Vagina (tissue), 2 donors: Measurements from ENCODE around the gene HOOK2. TPM values are rescaled to one million over a fixed set of nuclear protein-coding genes. Genes with fewer than 3 reads are reported as not detected.
"Not testable (repeated sequence)": the region's sequence is repeated elsewhere in the genome, so short reads cannot be mapped to it uniquely, and the experiment has no call there.

Source experiments
- DNase-seq, 2 donors: peaks; one replicate each; pipeline ENCODE4 v3.0.0-alpha.2; 2017; ENCODE audit errors: extremely low spot score in 2 of 2
- H3K27ac ChIP-seq: fragments of 200-600 bp; sonication (generic); one replicate; pipeline ENCODE4 v1.5.1; 2019
- H3K27me3 ChIP-seq: fragments of 200-600 bp; sonication (generic); one replicate; pipeline ENCODE4 v1.5.1; 2019
- H3K36me3 ChIP-seq, 2 donors: fragments of 200-600 bp; sonication (generic); one replicate each; pipeline ENCODE4 v1.5.1; 2017 to 2019
- H3K4me1 ChIP-seq: fragments of 200-600 bp; sonication (generic); one replicate; pipeline ENCODE4 v1.5.1; 2019
- H3K4me3 ChIP-seq, 2 donors: fragments of 200-600 bp; sonication (generic); 1 replicate in 1 of 2; 2 replicates in 1 of 2; pipeline ENCODE4 v1.5.1; 2016 to 2019
- H3K9me3 ChIP-seq: fragments of 200-600 bp; sonication (generic); one replicate; pipeline ENCODE4 v1.5.1; 2019
- POLR2A ChIP-seq, 2 donors: fragments of 450-650 bp; IDR thresholded peaks; one replicate each; pipeline ENCODE4 v1.6.1; 2017; ENCODE audit warnings: antibody characterized with exemption in 2 of 2, mild to moderate bottlenecking in 2 of 2, moderate library complexity in 2 of 2
- POLR2AphosphoS5 ChIP-seq, 2 donors: sonication (generic); formaldehyde crosslinking; IDR thresholded peaks; one replicate each; pipeline ENCODE4 v1.9.0; 2017; ENCODE audit warnings: antibody characterized with exemption in 2 of 2, mild to moderate bottlenecking in 2 of 2, low read depth in 1 of 2; ENCODE audit not compliant: insufficient read depth in 1 of 2
- intact Hi-C: fragments of 100-400 bp; cut with DNase I; formaldehyde crosslinking; loops from one replicate; pipeline ENCODE4 v1.15.1; 2023
- total RNA-seq: library from RNA; depleted of rRNA; stranded (reverse); fragments of >200 nt; gene quantifications from one replicate; pipeline ENCODE4 v1.2.3, GENCODE V29; 2016
- TF ChIP-seq, protein P1 (sequence below), 3 experiments: fragments of 450-650 bp in 2 of 3; fragments of 200-600 bp in 1 of 3; sonication (generic) in 1 of 3; IDR thresholded peaks; one replicate each; pipeline ENCODE4 v1.5.1; 2017 to 2019; ENCODE audit warnings: antibody characterized with exemption in 3 of 3, mild to moderate bottlenecking in 2 of 3, moderate library complexity in 2 of 3

The HOOK2 gene
- total RNA-seq, 1 donor from 2014 or later: 65.6 TPM

DNA sequence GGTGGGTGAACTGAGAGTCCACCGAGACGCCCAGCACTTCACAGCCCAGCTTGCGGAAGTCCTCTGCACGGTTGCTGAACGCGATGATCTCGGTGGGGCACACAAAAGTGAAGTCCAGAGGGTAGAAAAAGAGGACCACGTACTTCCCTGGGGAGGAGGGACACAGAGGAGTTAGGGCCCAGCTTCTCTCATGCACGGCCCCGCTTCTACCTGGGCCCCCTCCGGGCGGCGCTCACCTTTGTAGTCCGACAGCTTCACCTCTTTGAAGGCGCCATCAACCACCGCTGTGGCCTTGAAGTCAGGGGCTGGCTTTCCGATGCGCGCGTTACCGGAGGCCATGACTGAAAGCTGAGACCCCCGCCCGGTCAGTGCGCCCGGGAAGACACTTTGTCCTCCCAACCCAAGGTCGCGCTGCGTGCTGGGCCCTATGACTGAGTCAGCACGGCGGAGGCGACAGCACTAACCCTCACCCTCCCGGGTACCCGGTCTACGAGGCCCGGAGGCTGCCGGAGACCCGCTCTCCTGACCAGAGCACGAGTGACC lies 25.6 kb upstream of the HOOK2 start:
- no peak for TF ChIP-seq POLR2AphosphoS5 (IDR thresholded peaks at IDR 0.05; ENCODE audit: insufficient read depth in 1 of 2, low read depth in 1 of 2)
- TF ChIP-seq POLR2A (IDR thresholded peaks at IDR 0.05): no peak
- TF ChIP-seq, protein P1, sequence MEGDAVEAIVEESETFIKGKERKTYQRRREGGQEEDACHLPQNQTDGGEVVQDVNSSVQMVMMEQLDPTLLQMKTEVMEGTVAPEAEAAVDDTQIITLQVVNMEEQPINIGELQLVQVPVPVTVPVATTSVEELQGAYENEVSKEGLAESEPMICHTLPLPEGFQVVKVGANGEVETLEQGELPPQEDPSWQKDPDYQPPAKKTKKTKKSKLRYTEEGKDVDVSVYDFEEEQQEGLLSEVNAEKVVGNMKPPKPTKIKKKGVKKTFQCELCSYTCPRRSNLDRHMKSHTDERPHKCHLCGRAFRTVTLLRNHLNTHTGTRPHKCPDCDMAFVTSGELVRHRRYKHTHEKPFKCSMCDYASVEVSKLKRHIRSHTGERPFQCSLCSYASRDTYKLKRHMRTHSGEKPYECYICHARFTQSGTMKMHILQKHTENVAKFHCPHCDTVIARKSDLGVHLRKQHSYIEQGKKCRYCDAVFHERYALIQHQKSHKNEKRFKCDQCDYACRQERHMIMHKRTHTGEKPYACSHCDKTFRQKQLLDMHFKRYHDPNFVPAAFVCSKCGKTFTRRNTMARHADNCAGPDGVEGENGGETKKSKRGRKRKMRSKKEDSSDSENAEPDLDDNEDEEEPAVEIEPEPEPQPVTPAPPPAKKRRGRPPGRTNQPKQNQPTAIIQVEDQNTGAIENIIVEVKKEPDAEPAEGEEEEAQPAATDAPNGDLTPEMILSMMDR (IDR thresholded peaks at IDR 0.05): no peak
- peaks cover 0 to 16% of the 10 kb centered on the region in 2 donors for H3K36me3 ChIP-seq
- H3K9me3 ChIP-seq: no peaks in the 10 kb centered on the region
- intact Hi-C loops: loop anchor here (5.0 kb wide), 1 partner anchor 34 kb away; no protein-coding TSS in a partner anchor
- H3K4me1 ChIP-seq: peaks cover 34% of the 10 kb centered on the region
- H3K27me3 ChIP-seq: no peaks in the 10 kb centered on the region
- H3K4me3 ChIP-seq: peak overlapping the region; percentile 70 to 93
- peak overlapping the region; percentile 78 for H3K27ac ChIP-seq
- DNase-seq: no peak

DNA sequence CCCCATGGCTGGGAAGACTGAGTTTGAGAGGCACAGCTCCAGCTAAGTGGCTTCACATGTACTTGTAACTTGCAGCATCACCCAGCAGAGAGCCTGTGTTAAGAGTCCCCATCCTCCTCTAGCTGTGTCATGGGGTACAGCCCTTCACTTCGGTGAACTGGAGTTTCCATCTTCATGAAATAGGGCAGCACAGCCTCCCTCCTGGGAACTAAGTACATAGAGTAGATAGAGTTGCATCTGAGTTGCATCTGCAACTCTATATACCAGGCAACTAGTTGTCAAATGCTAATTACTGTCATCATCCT lies 25.1 kb upstream of the HOOK2 start:
- Histone ChIP-seq H3K36me3 (peaks cover 0 to 16% of the 10 kb centered on the region in 2 donors), H3K27me3 (no peaks in the 10 kb centered on the region), H3K4me3 (peak overlapping the region; percentile 70 to 93), H3K27ac (no peak overlapping the region), H3K9me3 (no peaks in the 10 kb centered on the region), H3K4me1 (peaks cover 38% of the 10 kb centered on the region)
- TF ChIP-seq, protein P1 (IDR thresholded peaks at IDR 0.05): no peak
- TF ChIP-seq POLR2A (IDR thresholded peaks at IDR 0.05) (no peak), POLR2AphosphoS5 (IDR thresholded peaks at IDR 0.05; ENCODE audit: insufficient read depth in 1 of 2, low read depth in 1 of 2) (no peak)
- no peak for DNase-seq
- intact Hi-C loops: loop anchor here (5.0 kb wide), 1 partner anchor 33 kb away; no protein-coding TSS in a partner anchor

DNA sequence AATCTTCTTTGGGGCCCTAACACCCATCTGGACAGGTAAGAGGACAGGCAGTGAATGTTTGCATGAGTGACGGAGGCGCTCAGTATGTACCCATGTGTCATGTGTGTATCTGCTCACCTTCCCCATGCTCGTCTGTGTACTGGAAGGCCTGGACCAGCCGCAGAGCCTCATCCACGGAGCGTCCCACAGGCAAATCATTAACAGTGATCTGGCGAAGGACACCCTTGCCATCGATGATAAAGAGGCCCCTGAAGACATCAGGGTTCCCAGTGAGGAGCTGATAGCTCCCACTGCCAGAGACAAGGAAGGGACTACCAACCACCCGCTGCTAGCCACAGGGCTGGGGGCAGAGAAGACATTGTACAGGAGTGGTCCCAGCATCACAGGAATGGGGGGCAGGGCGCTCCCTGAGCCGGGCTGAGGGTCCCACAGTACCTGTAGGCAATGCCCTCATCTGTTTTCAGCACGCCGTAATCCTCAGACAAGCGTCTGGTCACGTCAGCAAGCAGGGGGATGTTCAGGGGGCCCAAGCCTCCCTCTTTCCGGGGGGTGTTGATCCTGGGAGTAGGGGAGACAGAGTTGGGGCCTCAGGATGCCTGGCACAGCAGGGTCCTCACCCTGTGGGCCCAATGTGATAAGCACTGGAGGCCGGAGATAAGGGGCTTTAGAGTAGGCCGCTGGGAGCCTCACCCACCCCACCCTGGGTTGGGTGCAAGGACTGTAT lies 24.6 kb upstream of the HOOK2 start:
- Histone ChIP-seq H3K27me3 (no peaks in the 10 kb centered on the region), H3K4me3 (peak overlapping the region; percentile 70 to 93), H3K27ac (no peak overlapping the region), H3K4me1 (peaks cover 38% of the 10 kb centered on the region), H3K36me3 (peaks cover 0 to 16% of the 10 kb centered on the region in 2 donors), H3K9me3 (no peaks in the 10 kb centered on the region)
- intact Hi-C loops: loop anchor here (5.0 kb wide), 1 partner anchor 33 kb away; no protein-coding TSS in a partner anchor
- no peak for DNase-seq
- TF ChIP-seq POLR2A (IDR thresholded peaks at IDR 0.05): no peak
- TF ChIP-seq POLR2AphosphoS5 (IDR thresholded peaks at IDR 0.05; ENCODE audit: insufficient read depth in 1 of 2, low read depth in 1 of 2): no peak
- TF ChIP-seq, protein P1 (IDR thresholded peaks at IDR 0.05): no peak

DNA sequence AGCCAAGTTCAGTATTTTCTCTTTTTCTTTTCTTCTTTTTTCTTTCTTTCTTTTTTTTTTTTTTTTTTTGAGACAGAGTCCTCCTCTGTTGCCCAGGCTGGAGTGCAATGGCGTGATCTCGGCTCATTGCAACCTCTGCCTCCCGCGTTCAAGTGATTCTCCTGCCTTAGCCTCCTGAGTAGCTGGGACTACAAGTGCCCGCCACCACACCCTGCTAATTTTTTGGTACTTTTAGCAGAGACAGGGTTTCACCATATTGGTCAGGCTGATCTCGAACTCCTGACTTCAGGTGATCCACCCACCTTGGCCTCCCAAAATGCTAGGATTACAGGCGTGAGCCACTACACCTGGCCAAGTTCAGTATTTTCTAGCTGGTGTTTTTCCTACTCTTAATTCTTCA lies 22.3 kb upstream of the HOOK2 start:
- intact Hi-C loops, H3K9me3 ChIP-seq, H3K4me3 ChIP-seq, H3K27me3 ChIP-seq, H3K27ac ChIP-seq, DNase-seq: not testable (repeated sequence)
- Histone ChIP-seq H3K36me3 (peaks cover 0 to 16% of the 10 kb centered on the region in 2 donors), H3K4me1 (peaks cover 48% of the 10 kb centered on the region)

DNA sequence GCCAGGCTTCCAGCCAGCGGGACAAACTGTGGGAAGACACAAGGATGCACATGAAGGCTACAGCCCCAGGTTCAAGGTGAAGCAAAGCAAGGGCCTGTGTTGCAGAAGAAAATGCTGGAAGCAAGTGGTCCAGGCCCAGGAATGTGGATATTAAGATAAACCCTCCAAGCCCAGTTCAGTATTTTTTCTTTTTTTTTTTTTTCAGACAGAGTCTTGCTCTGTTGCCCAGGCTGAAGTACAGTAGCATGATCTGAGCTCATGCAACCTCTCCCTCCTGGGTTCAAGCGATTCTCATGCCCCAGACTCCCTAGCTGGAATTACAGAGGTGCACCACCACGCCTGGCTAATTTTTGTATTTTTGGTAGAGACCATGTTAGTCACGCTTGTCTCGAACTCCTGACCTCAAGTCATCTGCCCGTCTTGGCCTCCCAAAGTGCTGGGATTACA lies 21.8 kb upstream of the HOOK2 start:
- TF ChIP-seq, protein P1 (IDR thresholded peaks at IDR 0.05): no peak
- no peak for TF ChIP-seq POLR2A (IDR thresholded peaks at IDR 0.05)
- no peak for TF ChIP-seq POLR2AphosphoS5 (IDR thresholded peaks at IDR 0.05; ENCODE audit: insufficient read depth in 1 of 2, low read depth in 1 of 2)
- no peak for DNase-seq
- Histone ChIP-seq H3K36me3 (peaks cover 0 to 16% of the 10 kb centered on the region in 2 donors), H3K27me3 (no peaks in the 10 kb centered on the region), H3K4me3 (no peak overlapping the region), H3K27ac (no peak overlapping the region), H3K4me1 (peaks cover 44% of the 10 kb centered on the region), H3K9me3 (no peaks in the 10 kb centered on the region)
- intact Hi-C loops: no loop called here
